Fibroblast of skin of back (primary cell): ENCODE results near the gene CDH13.

Experiments used
- DNase-seq: peaks from one replicate; pipeline ENCODE4 v3.0.0-alpha.2; 2013

Gene CDH13

GRCh38 chr16:83794860-83795554 is 1168.2 kb downstream of the CDH13 start:
- DNase-seq = no peak

- no peak for DNase-seq
These were observed 1170.2 kb downstream of the CDH13 start for GRCh38 chr16:83797013-83797412.

- no peak for DNase-seq
These were observed 1172.6 kb downstream of the CDH13 start for GRCh38 chr16:83799336-83799735.

- peak; percentile 82 for DNase-seq
These were observed 1175.4 kb downstream of the CDH13 start for GRCh38 chr16:83802135-83802534.

- no peak for DNase-seq
These were observed 1175.9 kb downstream of the CDH13 start for GRCh38 chr16:83802554-83803205.

GRCh38 chr16:83803811-83804210 is 1177.0 kb downstream of the CDH13 start:
- DNase-seq = no peak

- no peak for DNase-seq
These were observed 1177.6 kb downstream of the CDH13 start for GRCh38 chr16:83804366-83804765.

- no peak for DNase-seq
These were observed 1179.3 kb downstream of the CDH13 start for GRCh38 chr16:83806036-83806435.

GRCh38 chr16:83806731-83807130 is 1180.0 kb downstream of the CDH13 start:
- no peak for DNase-seq

GRCh38 chr16:83807327-83807709 is 1180.5 kb downstream of the CDH13 start:
- DNase-seq = no peak

- DNase-seq = peak; percentile 92
These were observed 1181.2 kb downstream of the CDH13 start, which contains the start of gene HSBP1 for GRCh38 chr16:83807710-83808572. HSBP1 (plus strand) TSS chr16:83807978; CDS start chr16:83808077, 99 bp downstream.

GRCh38 chr16:83808573-83809014 is 1181.8 kb downstream of the CDH13 start:
- DNase-seq = no peak

- no peak for DNase-seq
These were observed 1182.3 kb downstream of the CDH13 start for GRCh38 chr16:83809092-83809491.

GRCh38 chr16:83810901-83811300 is 1184.1 kb downstream of the CDH13 start:
- DNase-seq = peak; percentile 57

- peak; percentile 62 for DNase-seq
These were observed 1187.3 kb downstream of the CDH13 start for GRCh38 chr16:83813823-83814658.

GRCh38 chr16:83814659-83814985 is 1187.9 kb downstream of the CDH13 start:
- peak; percentile 27 for DNase-seq

GRCh38 chr16:83817022-83817421 is 1190.3 kb downstream of the CDH13 start:
- DNase-seq = no peak

- DNase-seq = no peak
These were observed 1191.5 kb downstream of the CDH13 start for GRCh38 chr16:83818276-83818675.

GRCh38 chr16:83819361-83819760 is 1192.6 kb downstream of the CDH13 start:
- DNase-seq = no peak

GRCh38 chr16:83826146-83826913 is 1199.6 kb downstream of the CDH13 start:
- peak; percentile 66 for DNase-seq

GRCh38 chr16:83830091-83830768 is 1203.5 kb downstream of the CDH13 start:
- no peak for DNase-seq
